Measurements from ENCODE around the gene SCFD2.

- TF ChIP-seq, protein P1, sequence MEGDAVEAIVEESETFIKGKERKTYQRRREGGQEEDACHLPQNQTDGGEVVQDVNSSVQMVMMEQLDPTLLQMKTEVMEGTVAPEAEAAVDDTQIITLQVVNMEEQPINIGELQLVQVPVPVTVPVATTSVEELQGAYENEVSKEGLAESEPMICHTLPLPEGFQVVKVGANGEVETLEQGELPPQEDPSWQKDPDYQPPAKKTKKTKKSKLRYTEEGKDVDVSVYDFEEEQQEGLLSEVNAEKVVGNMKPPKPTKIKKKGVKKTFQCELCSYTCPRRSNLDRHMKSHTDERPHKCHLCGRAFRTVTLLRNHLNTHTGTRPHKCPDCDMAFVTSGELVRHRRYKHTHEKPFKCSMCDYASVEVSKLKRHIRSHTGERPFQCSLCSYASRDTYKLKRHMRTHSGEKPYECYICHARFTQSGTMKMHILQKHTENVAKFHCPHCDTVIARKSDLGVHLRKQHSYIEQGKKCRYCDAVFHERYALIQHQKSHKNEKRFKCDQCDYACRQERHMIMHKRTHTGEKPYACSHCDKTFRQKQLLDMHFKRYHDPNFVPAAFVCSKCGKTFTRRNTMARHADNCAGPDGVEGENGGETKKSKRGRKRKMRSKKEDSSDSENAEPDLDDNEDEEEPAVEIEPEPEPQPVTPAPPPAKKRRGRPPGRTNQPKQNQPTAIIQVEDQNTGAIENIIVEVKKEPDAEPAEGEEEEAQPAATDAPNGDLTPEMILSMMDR (conservative IDR thresholded peaks at IDR 0.05; ENCODE audit: low read depth, low read length), result no peak
- no peak for TF ChIP-seq EZH2 (IDR thresholded peaks at IDR 0.05; ENCODE audit: borderline replicate concordance, low read depth, low read length, poor library complexity, severe bottlenecking)
These were observed 228.9 kb downstream of the SCFD2 start for GRCh38 chr4:53136954-53137353.

Measured in A673 (cell line).